OCI-LY7 (cell line): Measurements from ENCODE around the gene SLC9A3. TPM values are rescaled to one million over a fixed set of nuclear protein-coding genes. Genes with fewer than 3 reads are reported as not detected.

ENCODE experiments used
- BruUV-seq: library from RNA; stranded (reverse); fragments of 400-500 nt; replicated peaks from 2 replicates; lab custom pipeline; 2021; lab: Mats Ljungman, UMichigan
- CTCF ChIA-PET: fragments of 300-600 bp; sonication (Branson Sonifier 250); formaldehyde crosslinking; loops from one replicate; lab custom pipeline; 2022; ENCODE audit warnings: antibody characterized with exemption; ENCODE audit not compliant: unreplicated experiment; lab: Charles Lee
- POLR2A ChIA-PET: fragments of 300-600 bp; sonication (Branson Sonifier 250); formaldehyde crosslinking; loops from one replicate; lab custom pipeline; 2022; ENCODE audit warnings: antibody characterized with exemption; lab: Charles Lee
- DNase-seq: peaks from one replicate; pipeline ENCODE4 v3.0.0-alpha.2; 2015; ENCODE audit warnings: low spot score
- H2AFZ ChIP-seq: fragments of 200-600 bp; sonication (generic), shearing (Covaris generic); 2 replicates; pipeline ENCODE4 v1.6.1; 2014; ENCODE audit warnings: mild to moderate bottlenecking, antibody characterized with exemption, low read length, moderate library complexity
- H3K27ac ChIP-seq: fragments of 200-600 bp; sonication (generic); 2 replicates; pipeline ENCODE4 v1.5.1; 2014; ENCODE audit warnings: mixed run types, low read depth, mild to moderate bottlenecking, moderate library complexity, low read length, inconsistent platforms; ENCODE audit not compliant: poor library complexity, severe bottlenecking
- H3K36me3 ChIP-seq: fragments of 200-600 bp; sonication (generic); 2 replicates; pipeline ENCODE4 v1.6.1; 2014; ENCODE audit warnings: mild to moderate bottlenecking, antibody characterized with exemption, low read length, moderate library complexity, mixed read lengths; ENCODE audit not compliant: insufficient read depth
- H3K4me1 ChIP-seq: fragments of 200-600 bp; sonication (generic); 2 replicates; pipeline ENCODE4 v1.5.1; 2014; ENCODE audit warnings: mild to moderate bottlenecking, low read length; ENCODE audit not compliant: insufficient read depth, poor library complexity, severe bottlenecking
- H3K4me2 ChIP-seq: fragments of 200-600 bp; sonication (generic); 2 replicates; pipeline ENCODE4 v1.6.1; 2014; ENCODE audit warnings: mild to moderate bottlenecking, low read length
- H3K4me3 ChIP-seq: fragments of 200-600 bp; sonication (generic); 2 replicates; pipeline ENCODE4 v1.5.1; 2014; ENCODE audit warnings: mild to moderate bottlenecking, low read depth, low read length; ENCODE audit not compliant: poor library complexity, severe bottlenecking
- H3K79me2 ChIP-seq: fragments of 200-600 bp; sonication (generic); 2 replicates; pipeline ENCODE4 v1.6.1; 2016; ENCODE audit warnings: low read depth, mild to moderate bottlenecking, low read length, moderate library complexity, mixed read lengths; ENCODE audit not compliant: insufficient read depth
- H3K9me2 ChIP-seq: fragments of 200-600 bp; sonication (generic); 2 replicates; pipeline ENCODE4 v1.6.1; 2016; ENCODE audit warnings: mild to moderate bottlenecking, low read length, mixed read lengths; ENCODE audit not compliant: insufficient read depth
- H3K9me3 ChIP-seq: fragments of 200-600 bp; sonication (generic); 2 replicates; pipeline ENCODE4 v1.6.1; 2014; ENCODE audit warnings: mild to moderate bottlenecking, mixed run types, low read length, mixed read lengths
- H4K20me1 ChIP-seq: fragments of 200-600 bp; sonication (generic); 2 replicates; pipeline ENCODE4 v1.6.1; 2014; ENCODE audit warnings: mild to moderate bottlenecking, antibody characterized with exemption, low read length, moderate library complexity, mixed read lengths; ENCODE audit not compliant: insufficient read depth
- CTCF ChIP-seq: fragments of 200-600 bp; sonication (generic); conservative IDR thresholded peaks from 2 replicates; pipeline ENCODE4 v1.5.1; 2014; ENCODE audit warnings: mild to moderate bottlenecking, antibody characterized with exemption, low read length, moderate library complexity, mixed read lengths
- EZH2phosphoT487 ChIP-seq: fragments of 200-600 bp; sonication (generic); IDR thresholded peaks from 2 replicates; pipeline ENCODE4 v1.6.1; 2018; ENCODE audit warnings: low read depth, borderline replicate concordance, mild to moderate bottlenecking, mixed run types, antibody characterized with exemption, low read length, moderate library complexity, mixed read lengths
- intact Hi-C: fragments of 100-400 bp; cut with micrococcal nuclease; formaldehyde crosslinking; loops from one replicate; pipeline ENCODE4 v1.10.0; 2022; ENCODE audit not compliant: unreplicated experiment
- total RNA-seq, 2 experiments: library from RNA; depleted of rRNA in 1 of 2; stranded (reverse); fragments of >200 nt in 1 of 2; shearing (Covaris generic) in 1 of 2; gene quantifications; 2 replicates each; pipeline ENCODE4 v1.2.3, GENCODE V29; 2014 to 2022

The SLC9A3 gene
- total RNA-seq, 2 experiments from 2014 or later: 2.0 to 4.3 TPM

DNA sequence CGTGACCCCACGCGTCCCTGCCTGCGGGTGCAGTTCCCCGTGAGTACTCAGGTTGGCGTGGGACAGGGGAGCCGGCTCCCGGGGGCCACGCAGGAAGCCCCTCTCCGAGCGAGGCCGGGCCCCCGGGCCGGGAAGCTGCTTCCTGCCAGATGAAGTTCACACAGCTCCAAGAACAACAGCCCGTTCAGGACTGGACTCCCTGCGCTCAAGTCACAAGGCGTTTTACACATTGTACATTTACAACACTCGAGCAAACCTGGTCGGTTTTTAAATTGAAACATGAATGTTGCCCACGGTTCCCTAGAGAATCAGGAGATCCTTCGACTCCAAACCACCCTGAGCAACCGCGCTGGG is 22.4 kb downstream of the SLC9A3 start:
- no peak for TF ChIP-seq EZH2phosphoT487
- TF ChIP-seq CTCF: no peak
- ChIA-PET CTCF (no interaction called here), POLR2A (no interaction called here)
- no peak overlapping the region for H3K4me3 ChIP-seq
- H3K9me3 ChIP-seq: no peaks in the 10 kb centered on the region
- no peak overlapping the region for H3K27ac ChIP-seq
- H3K36me3 ChIP-seq: no peaks in the 10 kb centered on the region
- H2AFZ ChIP-seq: no peak overlapping the region
- BruUV-seq: no TSS peak
- DNase-seq: no peak
- H3K9me2 ChIP-seq: no peaks in the 10 kb centered on the region
- no peaks in the 10 kb centered on the region for H3K79me2 ChIP-seq
- intact Hi-C loops: no loop called here
- H3K4me1 ChIP-seq: no peaks in the 10 kb centered on the region
- H4K20me1 ChIP-seq: no peaks in the 10 kb centered on the region
- no peak overlapping the region for H3K4me2 ChIP-seq

DNA sequence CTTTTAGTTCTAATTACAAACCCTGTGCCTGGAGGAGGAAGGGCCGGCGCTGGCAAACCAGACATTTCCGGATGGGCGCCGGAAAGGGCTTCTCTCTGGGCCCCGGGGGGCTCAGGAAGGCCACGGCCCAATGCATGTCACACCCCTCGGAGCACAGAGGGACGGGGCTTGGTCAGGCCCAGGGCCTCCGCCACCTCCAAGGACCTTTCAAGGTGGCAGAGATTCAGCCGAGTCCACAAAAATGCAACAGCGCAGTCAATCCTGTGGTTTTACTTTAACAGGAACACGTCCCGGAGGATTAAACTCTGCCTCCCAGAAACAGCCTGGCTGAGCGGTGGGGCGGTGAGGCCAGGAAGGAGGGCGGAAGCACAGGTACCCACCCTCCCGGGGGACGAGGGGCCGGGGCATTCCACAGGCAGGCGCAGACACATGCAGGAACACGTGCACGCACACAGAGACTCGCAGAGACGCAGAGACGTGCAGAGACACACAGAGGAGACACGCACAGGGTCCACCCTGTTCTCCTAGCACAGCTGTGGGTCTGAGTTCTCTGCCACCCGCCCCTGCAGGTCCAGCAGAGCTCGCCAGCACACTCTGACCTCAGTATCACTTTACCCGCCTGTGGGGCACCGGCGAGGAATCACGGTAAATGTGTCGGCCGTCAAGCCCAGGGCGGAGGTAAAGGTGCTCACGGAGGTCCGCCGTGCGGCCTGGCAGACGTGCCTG is 23.0 kb downstream of the SLC9A3 start:
- no peaks in the 10 kb centered on the region for H3K36me3 ChIP-seq
- H3K9me2 ChIP-seq: no peaks in the 10 kb centered on the region
- intact Hi-C loops: no loop called here
- no peak for DNase-seq
- no peak overlapping the region for H3K4me2 ChIP-seq
- no peaks in the 10 kb centered on the region for H3K79me2 ChIP-seq
- H3K4me3 ChIP-seq: no peak overlapping the region
- ChIA-PET CTCF (no interaction called here), POLR2A (no interaction called here)
- H3K9me3 ChIP-seq: no peaks in the 10 kb centered on the region
- no peaks in the 10 kb centered on the region for H4K20me1 ChIP-seq
- H2AFZ ChIP-seq: no peak overlapping the region
- no TSS peak for BruUV-seq
- no peaks in the 10 kb centered on the region for H3K4me1 ChIP-seq
- TF ChIP-seq EZH2phosphoT487: no peak
- TF ChIP-seq CTCF: no peak
- H3K27ac ChIP-seq: no peak overlapping the region

GRCh38 chr5:500491-500890 is 23.8 kb downstream of the SLC9A3 start:
- CTCF ChIA-PET: no interaction called here

More at GRCh38 chr5:500491-500890, 23.8 kb downstream of the SLC9A3 start:
- DNase-seq: no peak
- Histone ChIP-seq H3K9me3 (no peaks in the 10 kb centered on the region), H3K79me2 (no peaks in the 10 kb centered on the region), H3K4me2 (no peak overlapping the region), H3K36me3 (no peaks in the 10 kb centered on the region), H2AFZ (no peak overlapping the region), H3K4me1 (no peaks in the 10 kb centered on the region), H4K20me1 (no peaks in the 10 kb centered on the region), H3K27ac (no peak overlapping the region), H3K9me2 (no peaks in the 10 kb centered on the region), H3K4me3 (no peak overlapping the region)
- POLR2A ChIA-PET: no interaction called here
- BruUV-seq: no TSS peak
- no peak for TF ChIP-seq EZH2phosphoT487
- no peak for TF ChIP-seq CTCF
- intact Hi-C loops: no loop called here
